ENCODE measurements around the gene FAM184A.

GRCh38 chr6:119102901-119103300 is 24.4 kb upstream of the FAM184A start:
- TF ChIP-seq POLR2A (IDR thresholded peaks at IDR 0.05) = no peak
- TF ChIP-seq CTCF (IDR thresholded peaks at IDR 0.05) = no peak
- no peak for TF ChIP-seq POLR2AphosphoS5 (IDR thresholded peaks at IDR 0.05)
